Measurements from ENCODE around the gene KDM2B. TPM values are rescaled to one million over a fixed set of nuclear protein-coding genes. Genes with fewer than 3 reads are reported as not detected.

Gene KDM2B
- total RNA-seq, 1 donor from 2014 or later = 21.3 TPM

GRCh38 chr12:121532503-121533393 lies 48.1 kb downstream of the KDM2B start:
- Mint-ChIP-seq H3K36me3 (ENCODE audit: low read depth) (peaks cover 2% of the 10 kb centered on the region), H3K4me1 (ENCODE audit: low read depth) (peaks cover 25% of the 10 kb centered on the region), H3K9me3 (ENCODE audit: low read depth) (no peaks in the 10 kb centered on the region), H3K4me3 (ENCODE audit: unreplicated experiment) (no peak overlapping the region), H3K27me3 (ENCODE audit: low read depth) (no peaks in the 10 kb centered on the region), H3K27ac (ENCODE audit: unreplicated experiment) (no peak overlapping the region)
- no peak for TF ChIP-seq CTCF (IDR thresholded peaks at IDR 0.05)
- DNase-seq (ENCODE audit: low spot score) = no peak

- H3K4me3 Mint-ChIP-seq (ENCODE audit: unreplicated experiment) = no peak overlapping the region
- no peaks in the 10 kb centered on the region for H3K9me3 Mint-ChIP-seq (ENCODE audit: low read depth)
- no peak for TF ChIP-seq CTCF (IDR thresholded peaks at IDR 0.05)
- peaks cover 16% of the 10 kb centered on the region for H3K4me1 Mint-ChIP-seq (ENCODE audit: low read depth)
- no peak for DNase-seq (ENCODE audit: low spot score)
- H3K36me3 Mint-ChIP-seq (ENCODE audit: low read depth) = peaks cover 2% of the 10 kb centered on the region
- no peaks in the 10 kb centered on the region for H3K27me3 Mint-ChIP-seq (ENCODE audit: low read depth)
- no peak overlapping the region for H3K27ac Mint-ChIP-seq (ENCODE audit: unreplicated experiment)
Measured at GRCh38 chr12:121531356-121531750, 49.5 kb downstream of the KDM2B start.

- H3K27me3 Mint-ChIP-seq (ENCODE audit: low read depth) = no peaks in the 10 kb centered on the region
- no peak for DNase-seq (ENCODE audit: low spot score)
- no peaks in the 10 kb centered on the region for H3K9me3 Mint-ChIP-seq (ENCODE audit: low read depth)
- no peak for TF ChIP-seq CTCF (IDR thresholded peaks at IDR 0.05)
- peaks cover 2% of the 10 kb centered on the region for H3K36me3 Mint-ChIP-seq (ENCODE audit: low read depth)
- peaks cover 15% of the 10 kb centered on the region for H3K4me1 Mint-ChIP-seq (ENCODE audit: low read depth)
- no peak overlapping the region for H3K27ac Mint-ChIP-seq (ENCODE audit: unreplicated experiment)
- no peak overlapping the region for H3K4me3 Mint-ChIP-seq (ENCODE audit: unreplicated experiment)
Measured at GRCh38 chr12:121530600-121531355, 50.0 kb downstream of the KDM2B start.

GRCh38 chr12:121529184-121529583 lies 51.6 kb downstream of the KDM2B start:
- no peak for DNase-seq (ENCODE audit: low spot score)
- H3K27me3 Mint-ChIP-seq (ENCODE audit: low read depth) = no peaks in the 10 kb centered on the region
- no peaks in the 10 kb centered on the region for H3K36me3 Mint-ChIP-seq (ENCODE audit: low read depth)
- H3K4me3 Mint-ChIP-seq (ENCODE audit: unreplicated experiment) = no peak overlapping the region
- H3K4me1 Mint-ChIP-seq (ENCODE audit: low read depth) = peaks cover 15% of the 10 kb centered on the region
- no peak for TF ChIP-seq CTCF (IDR thresholded peaks at IDR 0.05)
- H3K9me3 Mint-ChIP-seq (ENCODE audit: low read depth) = no peaks in the 10 kb centered on the region
- no peak overlapping the region for H3K27ac Mint-ChIP-seq (ENCODE audit: unreplicated experiment)

- Mint-ChIP-seq H3K4me1 (ENCODE audit: low read depth) (peaks cover 5% of the 10 kb centered on the region), H3K9me3 (ENCODE audit: low read depth) (no peaks in the 10 kb centered on the region), H3K27me3 (ENCODE audit: low read depth) (no peaks in the 10 kb centered on the region), H3K4me3 (ENCODE audit: unreplicated experiment) (no peak overlapping the region), H3K36me3 (ENCODE audit: low read depth) (peaks cover 4% of the 10 kb centered on the region), H3K27ac (ENCODE audit: unreplicated experiment) (no peak overlapping the region)
- no peak for DNase-seq (ENCODE audit: low spot score)
- no peak for TF ChIP-seq CTCF (IDR thresholded peaks at IDR 0.05)
Measured at GRCh38 chr12:121525411-121525810, 55.4 kb downstream of the KDM2B start.

Data from chondrocyte (in vitro differentiated cells).